Omental fat pad (tissue), 4 donors: ENCODE results near the gene FAM120A. TPM values are rescaled to one million over a fixed set of nuclear protein-coding genes. Genes with fewer than 3 reads are reported as not detected.

Experiments
- ATAC-seq: fragments of 150-250 bp; one replicate; pipeline ENCODE4 v1.9.1; 2016; ENCODE audit warnings: mild to moderate bottlenecking, moderate library complexity; ENCODE audit not compliant: low FRiP score
- DNase-seq: peaks from one replicate; pipeline ENCODE4 v3.0.0-alpha.2; 2019; ENCODE audit warnings: low spot score
- total RNA-seq, 4 donors: library from RNA; depleted of rRNA; stranded (reverse); fragments of >200 nt; gene quantifications; one replicate each; pipeline ENCODE4 v1.1.0, GENCODE V29; 2016
- TF ChIP-seq, protein P1 (sequence below), 3 donors: fragments of 450-650 bp; IDR thresholded peaks; one replicate each; pipeline ENCODE4 v1.5.1; 2016 to 2017; ENCODE audit warnings: antibody characterized with exemption in 3 of 3, mild to moderate bottlenecking in 3 of 3, moderate library complexity in 2 of 3

FAM120A gene
- total RNA-seq, 4 donors from 2014 or later = 85.3 to 111 (median 102) TPM

DNA sequence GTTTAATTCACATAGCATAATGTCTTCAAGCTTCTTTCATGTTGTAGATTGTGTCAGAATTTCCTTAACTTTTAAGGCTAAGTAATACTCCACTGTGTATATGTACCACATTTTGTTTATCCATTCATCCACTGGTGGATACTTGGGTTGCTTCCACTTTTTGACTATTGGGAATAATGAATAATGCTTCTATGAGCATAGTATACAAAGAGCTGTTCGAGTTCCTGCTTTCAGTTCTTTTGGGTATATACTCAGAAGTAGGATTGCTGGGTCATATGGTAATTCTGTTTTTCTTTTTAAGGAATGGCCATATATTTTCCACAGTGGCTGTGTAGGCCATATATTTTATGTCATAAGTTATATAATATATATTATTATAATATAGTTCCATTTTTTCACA, 5.5 kb downstream of the FAM120A start:
- ATAC-seq (no peak), DNase-seq (no peak)
- TF ChIP-seq, protein P1, sequence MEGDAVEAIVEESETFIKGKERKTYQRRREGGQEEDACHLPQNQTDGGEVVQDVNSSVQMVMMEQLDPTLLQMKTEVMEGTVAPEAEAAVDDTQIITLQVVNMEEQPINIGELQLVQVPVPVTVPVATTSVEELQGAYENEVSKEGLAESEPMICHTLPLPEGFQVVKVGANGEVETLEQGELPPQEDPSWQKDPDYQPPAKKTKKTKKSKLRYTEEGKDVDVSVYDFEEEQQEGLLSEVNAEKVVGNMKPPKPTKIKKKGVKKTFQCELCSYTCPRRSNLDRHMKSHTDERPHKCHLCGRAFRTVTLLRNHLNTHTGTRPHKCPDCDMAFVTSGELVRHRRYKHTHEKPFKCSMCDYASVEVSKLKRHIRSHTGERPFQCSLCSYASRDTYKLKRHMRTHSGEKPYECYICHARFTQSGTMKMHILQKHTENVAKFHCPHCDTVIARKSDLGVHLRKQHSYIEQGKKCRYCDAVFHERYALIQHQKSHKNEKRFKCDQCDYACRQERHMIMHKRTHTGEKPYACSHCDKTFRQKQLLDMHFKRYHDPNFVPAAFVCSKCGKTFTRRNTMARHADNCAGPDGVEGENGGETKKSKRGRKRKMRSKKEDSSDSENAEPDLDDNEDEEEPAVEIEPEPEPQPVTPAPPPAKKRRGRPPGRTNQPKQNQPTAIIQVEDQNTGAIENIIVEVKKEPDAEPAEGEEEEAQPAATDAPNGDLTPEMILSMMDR (IDR thresholded peaks at IDR 0.05) = no peak

DNA sequence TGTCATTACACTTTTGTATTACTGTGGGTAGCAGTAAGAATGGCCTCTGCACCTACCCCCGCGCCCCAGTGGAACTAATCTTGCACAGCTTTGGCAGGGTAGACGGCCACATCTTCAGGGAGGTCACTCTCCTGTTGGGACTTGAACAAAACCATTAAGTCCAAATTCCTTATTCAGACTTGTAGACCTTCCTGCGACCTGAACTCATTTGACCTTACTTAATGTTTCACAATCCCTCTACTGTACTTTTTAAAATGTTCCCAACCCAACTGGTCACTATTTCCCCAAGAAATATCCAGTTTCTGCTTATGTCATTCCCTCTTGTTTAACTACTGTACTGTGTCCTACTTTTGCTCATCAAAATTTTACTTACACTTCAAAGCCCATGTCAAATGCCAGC, 7.2 kb downstream of the FAM120A start:
- no peak for DNase-seq
- TF ChIP-seq, protein P1 (IDR thresholded peaks at IDR 0.05) = no peak
- no peak for ATAC-seq

DNA sequence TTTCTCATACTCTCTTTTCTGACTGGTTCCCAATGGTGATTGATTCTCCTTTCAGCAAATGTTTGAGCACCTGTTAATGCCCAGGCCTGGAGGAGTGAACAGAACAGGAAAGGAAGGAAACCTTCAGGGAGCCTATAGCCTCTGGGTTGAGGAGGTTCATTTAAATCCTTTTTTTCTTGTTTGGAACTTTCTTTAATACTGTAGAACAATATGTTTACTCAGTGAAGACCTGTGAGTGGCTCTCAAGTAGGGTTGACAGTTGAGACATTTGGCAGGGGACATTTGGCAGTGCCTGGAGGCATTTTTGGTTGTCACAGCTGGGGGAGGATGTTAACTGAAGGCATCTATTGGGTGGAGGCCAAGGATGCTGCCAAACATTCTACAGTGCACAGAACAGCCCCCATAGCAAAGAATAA, 8.0 kb downstream of the FAM120A start:
- TF ChIP-seq, protein P1 (IDR thresholded peaks at IDR 0.05) = no peak
- ATAC-seq = no peak

DNA sequence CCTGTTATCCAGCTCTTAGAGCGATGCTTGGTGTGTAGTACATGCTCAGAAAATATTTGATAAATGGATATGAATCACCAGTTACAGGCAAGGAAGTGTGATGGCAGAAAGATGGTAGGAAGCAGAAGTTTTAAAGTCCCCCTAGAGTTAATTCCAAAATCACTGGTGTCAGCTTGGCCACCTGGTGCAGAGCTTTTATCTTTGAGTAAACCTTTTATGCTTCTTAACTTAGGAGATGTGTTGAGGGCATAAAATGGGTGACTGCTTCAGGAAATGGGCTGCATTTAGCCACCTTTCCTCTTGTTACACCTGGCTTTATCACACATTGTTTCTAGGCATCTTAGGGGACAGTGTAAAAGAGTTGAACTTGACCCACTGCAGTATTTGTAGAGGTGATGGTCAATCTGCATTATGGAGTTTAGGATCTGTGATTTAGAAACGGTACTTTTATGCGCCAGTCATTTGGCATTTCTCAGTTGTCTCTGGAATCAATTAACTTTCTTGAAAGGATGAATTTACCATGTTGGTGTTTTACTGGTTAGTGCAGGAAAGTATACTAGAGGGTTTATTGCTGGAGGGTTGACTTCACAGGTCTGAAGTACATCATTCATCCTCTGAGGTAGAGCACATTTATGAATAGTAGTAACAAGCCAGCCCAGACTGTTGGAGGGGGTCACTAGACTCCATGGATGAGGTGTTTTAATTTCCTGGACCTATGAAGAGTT, 9.4 kb downstream of the FAM120A start:
- DNase-seq (no peak), ATAC-seq (no peak)
- TF ChIP-seq, protein P1 (IDR thresholded peaks at IDR 0.05) = no peak

More for the DNA sequence above, 8.0 kb downstream of the FAM120A start:
- no peak for DNase-seq

DNA sequence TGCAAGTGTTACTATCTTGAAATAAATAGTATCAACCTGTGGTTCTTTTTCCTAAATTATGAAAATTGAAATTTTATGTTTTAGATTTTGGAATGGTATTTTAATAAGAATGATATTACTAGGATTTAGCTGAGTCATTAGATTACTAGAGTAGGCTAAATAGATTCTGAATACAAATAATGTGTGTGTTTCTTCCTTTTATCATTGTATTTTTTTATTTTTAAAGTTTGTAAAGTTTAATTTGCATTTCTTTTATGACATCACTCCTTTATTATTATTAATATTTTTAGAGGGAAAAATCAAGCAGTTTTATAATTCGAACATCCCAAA, 9.9 kb downstream of the FAM120A start:
- no peak for DNase-seq
- ATAC-seq = no peak
- TF ChIP-seq, protein P1 (IDR thresholded peaks at IDR 0.05) = no peak

DNA sequence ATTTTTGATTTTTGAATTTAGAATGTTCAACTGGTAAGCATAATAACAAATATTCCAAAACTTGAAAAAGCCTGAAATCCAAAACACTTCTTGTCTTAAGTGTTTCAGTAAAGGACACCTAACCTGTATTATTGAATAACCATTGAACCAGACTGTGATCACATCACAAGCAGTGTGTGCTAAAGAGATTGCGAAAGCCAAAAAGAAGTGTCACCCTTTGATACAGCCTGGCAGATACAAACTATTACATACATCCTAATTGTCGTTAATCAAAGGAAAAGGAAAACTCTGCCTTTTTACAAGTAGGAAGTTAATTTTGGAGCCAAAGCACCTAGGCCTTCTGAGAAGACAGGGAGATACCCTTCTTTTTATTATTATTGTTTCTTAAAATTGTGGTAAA, 10.3 kb downstream of the FAM120A start:
- no peak for ATAC-seq
- TF ChIP-seq, protein P1 (IDR thresholded peaks at IDR 0.05) = no peak
- DNase-seq = no peak

DNA sequence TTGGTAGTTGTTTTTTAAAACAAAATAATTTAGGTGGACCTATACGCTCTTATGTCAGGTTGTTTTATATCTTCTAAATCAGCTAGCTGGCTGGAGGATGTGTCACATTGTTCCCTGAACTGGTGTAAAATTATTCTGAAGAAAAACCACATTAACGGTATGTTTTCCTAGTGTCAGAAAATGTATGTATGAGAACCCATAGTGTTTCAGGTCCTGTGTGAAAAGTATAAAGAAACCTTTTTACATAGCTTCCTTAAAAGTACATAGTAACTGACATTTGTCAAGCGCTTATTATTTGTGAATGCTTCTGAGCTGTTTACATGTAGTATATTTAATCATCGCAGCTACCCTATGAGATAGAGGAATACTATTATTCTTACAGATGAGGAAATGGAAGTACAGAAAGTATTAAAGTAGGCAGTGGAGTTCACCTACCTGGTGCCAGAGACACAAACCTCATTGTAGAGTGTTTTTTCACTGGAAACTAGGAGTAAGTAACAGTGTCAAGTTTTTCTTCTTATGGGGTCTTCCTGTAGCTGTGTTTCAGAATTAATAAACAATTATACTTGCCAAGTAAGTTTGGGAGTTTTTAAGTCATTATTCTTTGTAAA, 12.3 kb downstream of the FAM120A start:
- TF ChIP-seq, protein P1 (IDR thresholded peaks at IDR 0.05) = no peak
- ATAC-seq = no peak
- no peak for DNase-seq
